Measurements from ENCODE around the gene TBC1D22A.
A peak's percentile ranks its signal among the peaks of the same experiment; 100 is the strongest.

TBC1D22A gene

GRCh38 chr22:46737976-46738646, 24.3 kb upstream of the TBC1D22A start, which contains the start of gene CERK:
TSS of gene CERK (minus strand) at chr22:46738252. CDS start at chr22:46738148, 104 bp downstream.
- peak; percentile 93 for DNase-seq (ENCODE audit: low spot score)
- no peak for TF ChIP-seq CTCF (IDR thresholded peaks at IDR 0.05; ENCODE audit: extremely low read depth, missing control alignments)

- DNase-seq (ENCODE audit: low spot score), result no peak
These were observed 23.8 kb upstream of the TBC1D22A start for GRCh38 chr22:46738647-46739093.

GRCh38 chr22:46739094-46739870, 23.2 kb upstream of the TBC1D22A start:
- TF ChIP-seq CTCF (IDR thresholded peaks at IDR 0.05; ENCODE audit: extremely low read depth, missing control alignments), result no peak
- DNase-seq (ENCODE audit: low spot score), result no peak

More at GRCh38 chr22:46738647-46739093, 23.8 kb upstream of the TBC1D22A start:
- no peak for TF ChIP-seq CTCF (IDR thresholded peaks at IDR 0.05; ENCODE audit: extremely low read depth, missing control alignments)

GRCh38 chr22:46740910-46741780, 21.3 kb upstream of the TBC1D22A start:
- no peak for DNase-seq (ENCODE audit: low spot score)
- TF ChIP-seq CTCF (IDR thresholded peaks at IDR 0.05; ENCODE audit: extremely low read depth, missing control alignments), result no peak

- no peak for DNase-seq (ENCODE audit: low spot score)
- no peak for TF ChIP-seq CTCF (IDR thresholded peaks at IDR 0.05; ENCODE audit: extremely low read depth, missing control alignments)
These were observed 20.4 kb upstream of the TBC1D22A start for GRCh38 chr22:46741974-46742519.

GRCh38 chr22:46742576-46743221, 19.8 kb upstream of the TBC1D22A start:
- TF ChIP-seq CTCF (IDR thresholded peaks at IDR 0.05; ENCODE audit: extremely low read depth, missing control alignments), result no peak
- no peak for DNase-seq (ENCODE audit: low spot score)
